NCI-H226 (cell line): Measurements from ENCODE around the gene OR56A4.
"Not testable (repeated sequence)": the region's sequence is repeated elsewhere in the genome, so short reads cannot be mapped to it uniquely, and the experiment has no call there.

Source experiments
- DNase-seq: peaks from one replicate; pipeline ENCODE4 v3.0.0-alpha.2; 2015

OR56A4 gene

GRCh38 chr11:5960704-5961320 is 45.9 kb downstream of the OR56A4 start:
- not testable (repeated sequence) for DNase-seq

- DNase-seq, result no peak
Measured at GRCh38 chr11:5955586-5955985, 51.2 kb downstream of the OR56A4 start.
